GM18867 (cell line): ENCODE results near the gene PLA2G5.
"Not testable (repeated sequence)": the region's sequence is repeated elsewhere in the genome, so short reads cannot be mapped to it uniquely, and the experiment has no call there.

ENCODE experiments used
- ATAC-seq: cut with Tn5 transposase; IDR thresholded peaks from one replicate; pipeline ENCODE4 v1.9.1; 2021; ENCODE audit warnings: mild to moderate bottlenecking, moderate library complexity; ENCODE audit not compliant: unreplicated experiment

Gene PLA2G5, protein sequence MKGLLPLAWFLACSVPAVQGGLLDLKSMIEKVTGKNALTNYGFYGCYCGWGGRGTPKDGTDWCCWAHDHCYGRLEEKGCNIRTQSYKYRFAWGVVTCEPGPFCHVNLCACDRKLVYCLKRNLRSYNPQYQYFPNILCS

DNA sequence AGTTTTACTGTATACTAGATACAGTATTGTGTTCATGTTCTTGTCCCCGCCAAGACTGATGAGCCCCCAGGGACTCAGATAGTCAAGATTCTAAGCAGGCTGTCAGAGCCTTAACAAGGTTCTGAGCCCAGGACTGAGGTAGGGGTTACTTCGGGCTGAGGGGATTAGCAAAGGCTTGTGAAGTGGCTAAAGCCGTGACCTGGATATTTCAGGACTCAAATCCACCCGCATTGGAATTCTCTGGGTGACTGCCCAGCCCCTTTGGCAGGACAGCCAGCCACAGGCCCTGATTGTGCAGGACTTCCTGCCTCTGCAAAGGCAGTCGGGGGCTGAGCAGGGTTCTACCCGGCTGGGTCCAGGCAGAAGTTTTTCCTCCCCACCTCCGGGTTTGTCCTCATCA, at the start of gene PLA2G5:
TSS of gene PLA2G5 (plus strand) at position 321 of the 400 bp plus-strand sequence. CDS start 14,637 bp downstream, outside the sequence.
- ATAC-seq, result no peak

DNA sequence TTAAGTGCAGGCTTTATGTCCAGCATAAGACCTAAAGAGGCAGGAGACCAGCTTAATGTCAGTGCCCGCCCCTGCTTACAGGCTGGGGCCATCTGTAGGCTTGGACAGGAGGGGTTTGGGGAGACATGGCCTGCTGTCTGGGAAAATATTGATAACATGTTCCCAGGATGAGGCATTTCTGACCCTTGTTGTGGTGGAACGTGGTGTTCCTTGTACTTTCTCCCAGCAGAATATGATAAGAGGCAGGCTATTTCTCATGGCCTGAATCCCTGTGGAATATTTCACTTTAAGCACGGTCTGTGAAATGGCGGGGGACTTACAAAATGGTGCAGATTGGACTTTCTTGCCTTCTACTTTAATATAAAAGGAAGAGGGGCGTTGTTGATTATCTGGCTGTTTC, 41.9 kb upstream of the PLA2G5 start:
- no peak for ATAC-seq

DNA sequence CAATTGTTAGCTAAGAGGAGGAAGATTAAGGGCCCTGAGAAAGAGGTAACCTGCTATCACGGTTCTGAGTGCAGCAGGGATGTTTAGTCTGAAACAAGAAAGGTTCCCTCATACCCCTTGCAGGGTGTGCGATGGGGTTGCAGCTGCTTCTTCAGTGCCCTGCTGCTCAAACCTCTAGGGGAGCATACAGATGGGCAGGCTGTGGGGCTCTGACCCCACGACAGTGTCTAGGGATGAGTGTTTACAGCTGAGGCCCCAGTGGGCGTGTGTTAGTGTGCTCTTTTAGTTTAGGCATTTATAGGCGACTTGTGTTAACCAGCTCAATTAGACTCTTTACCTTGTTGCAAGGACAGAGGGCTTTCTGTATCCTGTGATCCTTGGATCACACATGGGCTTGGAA, 41.3 kb upstream of the PLA2G5 start:
- no peak for ATAC-seq

DNA sequence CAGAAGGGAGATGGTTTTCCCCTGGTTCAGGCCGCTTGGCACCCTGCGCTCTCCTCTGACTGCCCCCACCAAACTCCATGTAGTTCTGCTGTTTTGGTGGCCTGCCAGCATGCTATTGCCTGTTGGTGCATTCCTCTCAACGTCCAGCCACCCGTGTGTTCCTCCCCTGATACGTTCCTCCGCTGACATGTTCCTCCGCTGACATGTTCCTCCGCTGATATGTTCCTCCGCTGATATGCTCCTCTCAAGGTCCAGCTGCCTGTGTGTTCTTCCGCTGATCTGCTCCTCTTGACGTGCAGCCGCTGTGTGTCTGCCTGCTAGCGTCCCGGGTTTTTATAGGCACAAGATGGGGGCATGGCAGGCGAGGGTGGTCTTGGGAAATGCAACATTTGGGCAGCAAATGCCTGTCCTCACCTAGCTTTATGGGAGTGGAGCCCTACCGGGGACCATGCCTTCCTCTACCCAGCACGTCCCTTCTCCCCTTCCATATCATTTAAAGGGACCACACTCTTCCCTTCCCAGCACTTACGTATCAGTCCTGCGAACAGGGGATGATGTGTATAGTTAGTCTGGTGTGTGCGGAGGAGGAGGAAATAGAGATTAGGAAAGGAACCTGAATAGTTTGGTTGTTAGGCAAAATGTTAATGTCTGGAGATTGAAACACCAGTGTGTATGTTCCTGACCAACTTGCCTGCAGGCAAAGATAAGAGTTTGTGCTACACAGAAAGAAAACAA, 40.6 kb upstream of the PLA2G5 start:
- no peak for ATAC-seq

DNA sequence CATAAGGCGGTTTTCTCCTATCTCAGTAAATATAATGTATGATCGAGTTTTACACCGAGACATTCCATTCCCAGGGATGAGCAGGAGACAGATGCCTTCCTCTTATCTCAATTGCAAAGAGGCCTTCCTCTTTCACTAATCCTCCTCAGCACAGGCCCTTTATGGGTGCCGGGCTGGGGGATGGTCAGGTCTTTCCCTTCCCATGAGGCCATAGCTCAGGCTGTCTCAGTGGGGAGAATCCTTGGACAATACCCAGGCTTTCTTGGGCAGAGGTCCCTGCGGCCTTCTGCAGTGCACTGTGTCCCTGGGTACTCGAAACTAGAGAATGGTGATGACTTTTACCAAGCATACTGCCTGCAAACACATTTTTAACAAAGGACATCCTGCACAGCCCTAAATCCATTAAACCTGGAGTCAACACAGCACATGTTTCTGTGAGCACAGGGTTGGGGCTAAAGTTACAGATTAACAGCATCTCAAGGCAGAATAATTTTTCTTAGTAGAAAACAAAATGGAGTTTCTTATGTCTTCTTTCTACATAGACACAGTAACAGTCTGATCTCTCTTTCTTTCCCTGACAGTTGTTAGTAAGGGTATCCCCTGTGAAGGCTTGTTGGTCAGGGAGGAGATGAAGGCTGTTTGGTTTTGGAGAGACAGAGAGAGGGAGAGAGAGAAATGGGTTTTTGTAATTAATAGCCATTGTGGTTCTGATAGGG, 39.4 kb upstream of the PLA2G5 start:
- ATAC-seq, result not testable (repeated sequence)

DNA sequence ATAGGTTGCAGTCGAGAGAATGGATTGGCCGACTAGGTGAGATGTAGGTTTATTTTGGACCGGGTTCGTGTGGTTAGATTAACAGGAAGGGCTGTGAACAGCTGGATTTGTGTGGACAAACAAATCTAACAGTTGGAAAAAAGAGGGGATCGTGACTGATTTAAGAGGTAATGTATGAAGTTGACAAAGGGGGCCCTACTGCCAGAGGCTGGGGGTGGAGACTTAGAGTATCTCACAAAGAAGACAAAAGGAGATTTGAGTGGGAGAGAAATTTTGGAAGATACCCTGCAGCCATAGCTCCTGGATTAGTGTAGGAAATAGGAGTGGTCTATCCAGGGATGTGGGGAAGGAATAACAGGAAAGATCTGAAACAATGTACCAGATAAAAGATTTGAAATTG, 38.8 kb upstream of the PLA2G5 start:
- no peak for ATAC-seq

DNA sequence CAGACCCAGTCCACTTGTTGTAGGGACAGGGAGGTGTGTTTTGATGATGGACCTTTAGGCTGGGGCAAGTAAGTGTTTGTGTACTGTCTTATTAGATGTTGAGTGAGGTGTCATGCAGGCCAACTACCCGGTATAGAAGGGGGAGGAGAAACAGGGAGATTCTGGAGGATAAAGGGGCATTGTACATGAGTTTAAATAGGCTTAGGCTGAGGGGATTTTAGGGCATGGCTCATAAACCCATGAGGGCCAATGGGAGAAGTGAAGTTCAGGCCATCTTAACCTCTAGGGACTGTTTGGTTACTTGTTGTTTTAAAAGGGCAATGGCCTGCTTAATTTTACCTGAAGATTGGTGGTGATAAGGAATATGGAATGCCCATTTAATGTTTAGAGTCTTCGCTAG, 38.2 kb upstream of the PLA2G5 start:
- no peak for ATAC-seq

DNA sequence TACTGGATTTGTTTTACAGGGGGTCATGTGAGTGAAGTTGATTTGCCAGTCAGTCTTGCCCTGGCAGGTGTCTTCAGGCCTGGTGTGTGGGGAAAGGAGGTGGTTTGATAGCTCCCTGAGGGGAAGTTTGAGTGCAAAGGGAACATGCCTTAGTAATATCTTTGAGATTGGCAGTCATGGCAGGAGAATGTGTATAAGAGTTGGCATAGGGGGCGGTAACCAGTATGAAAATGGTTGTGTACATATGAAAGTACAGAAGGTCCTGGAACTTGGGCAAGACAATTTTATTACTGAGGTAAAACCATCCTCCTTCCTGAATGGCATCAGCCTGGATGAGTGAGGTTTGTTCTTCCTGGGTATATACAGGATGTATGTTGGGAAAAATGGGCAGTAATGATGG, 37.6 kb upstream of the PLA2G5 start:
- no peak for ATAC-seq

DNA sequence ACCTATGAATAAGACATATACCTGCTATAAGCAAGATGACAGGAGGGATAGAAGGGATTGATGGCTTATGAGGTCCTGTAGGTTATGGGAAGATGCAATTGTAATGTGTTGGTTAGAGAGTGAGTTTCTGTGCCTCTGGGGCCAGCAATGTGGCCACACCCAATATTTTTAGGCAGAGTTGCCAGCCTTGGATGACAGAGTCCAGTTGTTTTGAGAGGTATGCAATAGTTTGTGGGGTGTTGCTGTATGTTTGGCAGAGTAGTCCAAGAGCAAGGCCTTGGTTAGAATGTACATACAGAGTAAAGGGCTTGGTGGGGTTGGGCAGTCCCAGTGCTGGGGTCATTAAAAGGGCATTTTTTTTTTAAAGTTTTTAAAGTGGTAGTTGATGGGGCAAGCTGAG, 36.6 kb upstream of the PLA2G5 start:
- ATAC-seq, result no peak

DNA sequence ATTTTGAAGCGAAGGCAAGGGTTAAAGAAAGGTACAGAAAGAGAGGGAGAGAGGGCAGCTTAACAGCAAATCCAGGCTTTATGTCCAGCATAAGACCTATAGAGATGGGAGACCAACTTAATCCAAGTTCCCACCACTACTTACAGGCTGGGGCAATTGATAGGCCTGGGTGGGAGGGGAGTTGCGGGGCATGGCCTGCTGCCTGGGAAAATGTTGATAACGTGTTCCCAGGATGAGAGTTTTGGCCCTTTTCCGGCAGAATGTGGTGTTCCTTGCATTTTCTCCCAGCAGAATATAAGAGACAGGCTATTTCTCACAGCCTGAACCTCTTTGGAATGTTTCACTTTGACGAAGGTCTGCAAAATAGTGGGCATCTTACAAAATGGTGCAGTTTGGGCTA, 34.9 kb upstream of the PLA2G5 start:
- ATAC-seq, result no peak

DNA sequence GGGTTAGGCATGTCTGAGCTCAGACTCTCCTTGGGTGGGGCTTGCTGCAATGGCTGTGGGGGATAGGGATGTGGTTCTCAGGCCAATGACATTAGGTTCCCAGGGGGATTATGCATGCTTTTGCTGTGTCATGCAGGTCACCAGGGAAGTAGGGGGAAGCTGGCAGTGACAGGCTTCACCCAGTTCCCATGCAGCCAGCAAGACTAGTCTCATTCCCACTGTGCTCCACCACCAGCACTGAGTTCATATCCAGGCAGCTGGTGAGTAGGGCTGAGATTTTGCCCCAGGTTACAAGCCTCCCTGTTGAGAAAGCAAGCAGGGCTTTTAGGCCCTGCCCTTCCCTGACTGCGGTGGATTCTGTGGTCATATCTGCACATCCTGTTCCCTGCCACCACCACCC, 32.1 kb upstream of the PLA2G5 start:
- ATAC-seq, result no peak

DNA sequence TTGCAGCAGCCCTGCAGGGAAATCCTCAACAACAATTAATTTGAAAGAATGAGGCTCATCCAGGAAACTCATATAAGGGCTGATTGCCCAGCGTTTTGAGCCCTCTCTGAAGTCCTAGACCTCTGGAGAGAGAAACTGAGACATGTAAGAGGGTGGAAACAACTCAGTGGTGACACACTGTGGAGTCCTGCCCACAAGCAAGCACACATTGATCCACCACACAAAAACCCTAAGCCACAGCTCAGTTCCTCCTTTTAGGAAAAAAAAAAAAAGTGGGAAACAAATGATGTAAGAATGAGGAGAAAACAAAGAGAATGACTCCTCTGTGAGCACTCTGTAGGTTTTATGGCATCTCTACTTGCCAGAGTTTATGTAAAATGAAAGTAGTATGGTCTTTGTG, 22.9 kb upstream of the PLA2G5 start:
- ATAC-seq, result no peak

DNA sequence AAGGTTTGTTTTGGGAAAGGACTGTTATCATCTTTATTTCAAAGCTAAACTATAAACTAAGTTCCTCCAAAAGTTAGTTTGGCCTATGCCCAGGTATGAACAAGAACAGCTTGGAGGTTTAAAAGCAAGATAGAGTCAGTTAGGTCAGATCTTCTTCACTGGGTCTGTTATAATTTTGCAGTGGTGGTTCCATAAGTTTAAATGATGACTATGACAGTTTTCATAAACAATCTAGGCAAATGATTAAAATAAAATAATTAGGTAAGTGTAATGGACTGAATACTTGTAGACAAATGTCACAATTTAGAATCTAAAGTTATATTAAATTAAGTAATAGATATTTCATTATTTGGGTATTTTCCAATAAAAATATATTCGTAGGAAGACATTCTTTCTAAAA, 21.4 kb upstream of the PLA2G5 start:
- ATAC-seq, result no peak

DNA sequence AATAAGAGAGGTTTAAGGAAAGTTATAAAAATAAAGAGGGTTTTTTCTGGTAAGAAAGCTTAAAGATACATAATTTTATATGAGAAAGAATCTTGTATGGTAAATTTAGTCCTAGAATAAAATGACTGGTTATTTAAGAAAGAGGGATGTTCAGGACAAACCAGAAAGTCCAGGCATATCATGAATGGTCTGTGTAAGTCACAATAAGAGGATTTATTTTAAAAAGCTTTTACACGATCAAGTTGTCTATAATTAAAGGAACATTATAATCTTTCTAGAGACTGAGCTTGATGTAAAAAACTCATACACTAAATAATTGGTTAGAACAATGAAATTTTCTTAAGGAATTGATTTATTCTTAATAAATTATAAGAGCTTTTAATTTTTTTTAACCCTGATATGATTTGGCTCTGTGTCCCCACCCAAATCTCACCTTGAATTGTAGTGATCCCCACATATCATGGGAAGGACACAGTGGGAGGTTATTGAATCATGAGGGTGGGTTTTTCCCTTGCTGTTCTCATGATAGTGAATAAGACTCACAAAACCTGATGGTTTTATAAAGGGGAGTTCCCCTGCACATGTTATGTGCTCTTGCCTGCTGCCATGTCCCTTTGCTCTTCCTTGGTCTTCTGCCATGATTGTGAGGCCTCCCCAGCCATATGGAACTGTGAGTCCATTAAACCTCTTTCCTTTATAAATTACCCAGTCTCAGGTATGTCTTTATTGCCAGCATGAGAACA, 20.8 kb upstream of the PLA2G5 start:
- ATAC-seq, result not testable (repeated sequence)

DNA sequence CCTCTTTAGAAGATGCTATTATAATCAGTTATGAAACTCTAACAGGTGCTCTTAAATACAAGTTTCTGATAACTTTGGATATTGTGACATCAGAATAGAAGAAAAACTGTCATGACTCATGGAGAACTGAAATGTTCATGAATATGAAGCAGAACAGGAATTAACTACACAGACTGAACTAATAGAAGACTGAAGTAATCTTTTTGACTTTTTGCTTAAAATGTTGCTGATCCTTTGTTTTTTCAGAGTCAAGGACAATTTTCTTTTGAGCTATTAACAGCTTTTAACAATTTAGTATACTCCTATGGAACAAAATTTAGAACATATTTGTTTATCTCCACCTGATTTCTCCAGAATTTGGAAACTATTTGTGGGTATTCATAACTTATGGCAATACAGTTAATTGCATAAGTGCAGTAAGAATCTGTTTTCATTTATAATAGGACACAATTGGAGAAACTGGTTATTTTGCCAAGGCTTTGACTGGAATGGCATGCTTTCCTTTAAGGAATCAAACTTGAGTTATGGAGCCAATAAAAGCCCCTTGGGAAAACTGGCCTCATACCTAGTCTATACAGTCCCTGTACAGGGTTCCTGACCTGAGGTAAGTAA, 18.7 kb upstream of the PLA2G5 start:
- ATAC-seq, result no peak

DNA sequence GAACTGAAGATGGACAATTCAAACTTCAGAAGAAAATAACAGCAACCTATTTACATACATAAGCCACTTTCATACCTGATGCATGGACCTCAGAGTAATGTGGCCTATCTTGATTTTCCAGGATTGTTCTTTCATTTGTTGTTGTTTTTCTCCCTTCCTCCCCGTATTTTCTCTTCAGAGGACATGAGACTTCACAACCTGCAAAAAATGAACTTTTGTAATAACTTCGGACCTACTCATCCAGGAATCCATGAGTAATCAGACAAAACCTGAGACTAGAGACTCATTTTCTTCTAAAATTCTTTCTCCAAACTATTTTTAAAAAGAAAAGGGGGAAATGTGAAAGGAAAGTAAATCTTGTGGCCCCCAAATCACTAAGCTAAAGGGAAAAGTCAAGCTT, 17.6 kb upstream of the PLA2G5 start:
- ATAC-seq, result no peak

DNA sequence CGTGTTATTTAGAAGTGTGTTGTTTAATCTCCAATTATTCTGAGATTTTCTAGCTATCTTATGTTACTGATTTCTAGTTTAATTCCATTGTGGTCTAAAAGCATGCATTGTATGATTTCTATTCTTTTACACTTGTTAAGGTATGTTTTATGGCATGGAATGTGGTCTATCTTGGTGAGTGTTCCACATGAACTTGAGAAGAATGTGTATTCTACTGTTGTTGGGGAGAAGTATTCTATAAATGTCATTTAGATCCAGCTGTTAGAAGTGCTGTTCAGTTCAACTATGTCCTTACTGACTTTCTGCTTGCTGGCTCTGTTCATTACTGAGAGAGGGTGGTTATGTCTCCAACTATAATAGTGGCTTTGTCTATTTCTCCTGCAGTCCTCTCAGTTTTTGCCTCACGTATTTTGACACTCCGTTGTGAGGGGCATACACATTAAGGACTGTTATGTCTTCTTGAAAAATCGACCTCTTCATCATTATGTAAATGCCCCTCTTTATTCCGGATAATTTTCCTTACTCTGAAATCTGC, 12.0 kb upstream of the PLA2G5 start:
- ATAC-seq, result no peak

DNA sequence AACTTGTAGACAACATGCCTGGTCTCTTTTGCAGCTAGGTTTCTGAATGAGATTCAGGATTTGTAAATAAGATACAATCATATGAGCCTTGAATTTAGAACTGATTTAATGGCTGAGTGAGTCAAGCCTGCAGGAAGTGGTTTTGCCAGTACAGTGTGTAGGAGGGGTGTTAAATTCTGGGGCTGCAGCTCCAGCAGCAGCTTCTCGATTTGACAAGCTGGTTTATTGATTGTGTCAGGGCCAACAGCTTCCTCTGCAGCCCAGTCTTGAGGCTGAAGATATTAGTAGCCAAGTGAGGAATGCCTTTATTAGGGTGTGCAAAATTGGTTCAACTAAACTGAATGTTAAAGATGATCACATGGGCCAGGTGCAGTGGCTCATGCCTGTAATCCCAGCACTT, 11.5 kb upstream of the PLA2G5 start:
- ATAC-seq, result no peak

DNA sequence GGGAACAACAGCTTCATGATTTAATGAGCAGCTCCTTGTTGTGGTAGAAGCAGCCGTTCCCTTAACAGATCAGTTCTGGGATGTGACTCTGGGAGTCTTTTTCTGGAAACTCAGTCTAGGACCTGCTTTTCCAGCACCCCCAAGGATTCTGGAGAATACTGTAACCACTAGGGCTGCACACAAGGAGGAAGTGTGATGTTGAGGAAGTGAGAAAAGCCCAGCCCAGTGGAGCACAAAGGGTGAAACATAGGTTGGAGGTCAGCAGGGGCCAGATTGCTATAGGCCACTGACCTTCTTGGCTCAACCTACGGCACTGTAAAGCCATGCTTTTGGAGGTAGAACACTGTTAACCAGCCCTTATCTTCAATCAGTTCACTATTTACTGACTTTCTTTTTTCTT, 10.1 kb upstream of the PLA2G5 start:
- ATAC-seq, result no peak

DNA sequence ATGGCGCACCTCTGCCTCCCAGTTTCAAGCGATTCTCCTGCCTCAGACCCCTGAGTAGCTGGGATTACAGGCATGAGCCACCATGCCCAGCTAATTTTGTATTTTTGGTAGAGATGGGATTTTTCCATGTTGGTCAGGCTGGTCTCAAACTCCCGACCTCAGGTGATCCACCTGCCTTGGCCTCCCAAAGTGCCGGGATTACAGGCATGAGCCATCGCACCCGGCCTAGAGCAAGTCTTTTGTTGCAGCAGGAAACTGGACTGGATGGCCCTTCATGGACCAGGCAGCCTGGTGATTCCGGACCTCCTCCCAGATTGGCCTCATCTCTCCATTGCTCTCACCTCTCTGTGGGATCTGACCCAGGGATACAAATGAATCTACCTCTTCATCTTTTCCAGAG, 9.2 kb upstream of the PLA2G5 start:
- ATAC-seq, result not testable (repeated sequence)

DNA sequence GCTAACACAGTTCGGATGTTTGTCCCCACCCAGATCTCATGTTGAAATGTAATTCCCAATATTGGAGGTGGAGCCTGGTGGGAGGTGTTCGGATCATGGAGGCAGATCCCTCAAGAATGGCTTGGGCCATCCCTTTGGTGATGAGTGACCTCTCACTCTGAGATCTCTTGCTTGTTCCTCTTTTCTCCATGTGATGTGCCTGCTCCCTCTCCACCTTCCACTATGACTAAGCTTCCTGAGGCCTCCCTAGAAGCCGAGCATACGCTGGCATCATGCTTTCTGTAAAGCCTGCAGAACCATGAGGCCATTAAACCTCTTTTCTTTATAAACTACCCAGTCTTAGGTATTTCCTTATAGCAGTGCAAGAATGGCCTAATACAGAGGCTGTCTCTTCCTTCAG, 8.1 kb upstream of the PLA2G5 start:
- no peak for ATAC-seq
